SHP77 (cell line): Measurements from ENCODE around the gene OGFRL1.
A peak's percentile ranks its signal among the peaks of the same experiment; 100 is the strongest.
"Not testable (repeated sequence)": the region's sequence is repeated elsewhere in the genome, so short reads cannot be mapped to it uniquely, and the experiment has no call there.

Source experiments
- DNase-seq, 2 experiments: peaks; one replicate each; lab custom pipeline; 2025; lab: John Stamatoyannopoulos, UW

OGFRL1 gene

DNA sequence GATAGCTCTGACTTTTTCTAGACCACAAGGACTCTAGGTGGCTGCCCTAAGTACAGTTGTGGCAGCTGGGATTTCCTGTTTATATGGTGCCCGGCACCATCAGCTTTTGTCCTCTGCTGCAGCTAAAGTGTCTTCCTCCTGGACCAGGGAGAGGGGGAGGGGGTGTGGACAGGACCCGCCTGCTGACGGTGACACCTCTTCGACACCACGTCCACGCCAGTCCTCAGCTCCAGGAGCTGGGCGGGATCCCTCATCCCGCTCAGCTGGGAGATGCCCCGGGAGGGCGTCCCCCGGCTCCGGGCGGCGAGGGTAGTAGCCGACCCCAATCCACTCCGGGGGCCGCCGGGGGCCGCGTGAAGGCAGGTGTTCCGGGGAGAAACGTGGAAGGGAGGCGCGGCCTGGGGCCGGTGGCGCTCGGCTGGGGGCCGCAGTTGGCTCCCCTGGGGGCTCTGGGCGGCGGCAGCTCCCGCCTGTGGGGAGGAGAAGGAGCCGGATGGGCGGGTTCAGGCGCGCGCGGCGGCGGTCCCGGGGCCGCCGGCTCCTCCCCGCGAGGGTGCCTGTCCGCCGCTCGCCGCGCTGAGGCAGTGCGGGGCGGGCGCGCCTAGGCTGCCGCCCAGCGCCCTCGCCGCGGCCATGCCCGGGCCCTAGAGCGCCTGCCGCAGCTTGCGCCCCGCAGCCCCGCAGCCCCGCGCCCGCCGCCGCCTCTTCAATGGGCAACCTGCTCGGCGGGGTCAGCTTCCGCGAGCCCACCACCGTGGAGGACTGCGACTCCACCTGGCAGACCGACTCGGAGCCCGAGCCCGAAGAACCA lies at the start of gene OGFRL1:
Gene OGFRL1, plus strand, starts transcription at position 584 of the 811 bp plus-strand sequence. Its CDS starts 126 bp downstream, at position 710.
- peak; percentile 72 to 84 for DNase-seq

DNA sequence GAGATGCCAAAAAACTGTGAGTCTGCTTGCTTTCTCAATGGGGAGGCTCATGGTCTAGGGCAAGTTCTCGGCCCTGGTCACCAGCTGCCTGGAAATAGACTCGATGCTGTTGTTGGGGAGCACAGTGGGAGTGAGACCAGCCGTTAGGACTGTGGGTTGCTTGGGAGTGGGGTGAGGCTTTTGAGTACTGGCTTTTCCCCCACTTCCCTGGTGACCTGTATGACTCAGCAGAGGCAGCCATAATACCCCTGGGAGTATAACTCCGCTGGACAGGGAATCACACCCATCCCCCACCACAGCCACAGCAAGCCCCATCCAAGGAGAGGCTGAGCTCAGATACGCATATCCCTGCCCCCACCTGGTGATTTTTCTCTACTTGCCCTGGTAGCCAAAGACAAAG lies 48.9 kb upstream of the OGFRL1 start:
- DNase-seq = no peak

DNA sequence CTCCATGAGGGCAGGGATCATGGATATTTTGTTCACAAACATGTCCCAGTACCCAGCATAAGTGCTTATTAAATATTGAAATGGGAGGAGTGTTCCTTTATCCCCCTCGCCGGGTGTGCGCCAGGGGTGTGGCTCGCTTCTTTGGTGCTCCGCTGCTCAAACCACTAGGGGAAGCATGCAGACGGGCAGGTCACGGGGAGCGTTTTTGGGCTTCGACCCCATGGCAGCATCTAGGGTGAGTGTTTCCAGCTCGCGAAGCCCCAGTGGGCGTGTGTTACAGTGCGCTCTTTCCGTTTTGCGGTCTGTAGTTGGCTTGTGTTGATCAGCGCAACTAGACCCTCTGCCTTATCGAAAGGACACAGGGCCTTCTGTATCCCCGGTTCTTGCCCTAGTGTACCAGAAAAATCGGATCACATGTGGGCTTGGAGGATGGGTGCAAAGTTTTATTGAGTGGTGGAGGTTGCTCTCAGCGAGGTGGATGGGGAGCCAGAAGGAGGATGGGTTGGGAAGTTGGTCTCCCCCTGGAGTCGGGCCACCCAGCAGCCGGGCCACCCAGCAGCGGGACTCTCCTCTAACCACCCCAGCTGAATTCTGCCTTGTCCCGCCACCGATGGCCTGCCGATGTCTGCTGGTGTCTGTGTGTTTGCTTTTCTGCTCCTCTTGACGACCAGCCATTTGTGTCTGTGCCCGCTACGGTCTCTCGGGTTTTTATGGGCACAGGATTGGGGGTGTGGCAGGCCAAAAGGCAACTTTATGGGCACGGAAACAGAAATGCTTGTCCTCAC lies 43.2 kb upstream of the OGFRL1 start:
- no peak for DNase-seq

DNA sequence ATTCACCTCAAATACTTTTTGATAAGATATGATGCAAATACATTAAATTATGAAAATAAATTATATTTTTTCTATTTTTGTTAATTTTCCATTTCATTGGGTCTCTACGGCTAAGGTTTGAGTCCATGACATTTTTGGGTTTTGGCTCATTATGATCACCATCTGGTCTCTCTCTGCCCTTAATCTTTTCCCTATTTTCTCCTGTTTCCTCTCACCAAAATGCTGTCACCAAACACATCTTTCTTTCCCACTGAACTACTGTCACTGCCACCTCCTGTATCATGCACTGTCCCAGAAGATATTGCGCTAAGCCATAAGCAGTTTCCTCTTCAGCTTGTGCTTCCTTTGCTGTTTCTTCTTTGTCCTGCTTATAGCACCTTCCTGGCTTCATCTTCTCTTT lies 42.0 kb upstream of the OGFRL1 start:
- no peak for DNase-seq

DNA sequence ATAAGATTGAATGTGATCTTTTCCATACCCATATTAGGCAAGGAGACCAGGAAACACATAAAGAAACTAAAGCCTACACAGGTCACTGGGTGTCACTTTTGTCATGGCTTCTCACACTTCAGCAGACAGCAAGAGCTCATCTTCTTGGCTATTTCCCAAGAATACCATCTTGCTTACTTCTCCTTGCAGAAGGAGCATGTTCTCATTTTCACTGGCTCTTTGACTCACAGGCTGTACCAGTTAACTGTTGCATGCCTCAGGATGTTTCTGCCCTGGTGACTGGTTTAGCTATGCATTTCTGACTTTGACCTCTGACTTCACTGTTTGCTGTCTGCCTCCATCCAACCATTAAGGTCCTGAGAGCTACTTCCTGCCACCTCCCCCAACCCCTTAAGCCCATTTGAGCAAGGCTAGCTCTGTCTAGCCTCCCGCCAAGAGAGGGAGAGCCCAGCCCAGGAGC lies 40.3 kb upstream of the OGFRL1 start:
- no peak for DNase-seq

DNA sequence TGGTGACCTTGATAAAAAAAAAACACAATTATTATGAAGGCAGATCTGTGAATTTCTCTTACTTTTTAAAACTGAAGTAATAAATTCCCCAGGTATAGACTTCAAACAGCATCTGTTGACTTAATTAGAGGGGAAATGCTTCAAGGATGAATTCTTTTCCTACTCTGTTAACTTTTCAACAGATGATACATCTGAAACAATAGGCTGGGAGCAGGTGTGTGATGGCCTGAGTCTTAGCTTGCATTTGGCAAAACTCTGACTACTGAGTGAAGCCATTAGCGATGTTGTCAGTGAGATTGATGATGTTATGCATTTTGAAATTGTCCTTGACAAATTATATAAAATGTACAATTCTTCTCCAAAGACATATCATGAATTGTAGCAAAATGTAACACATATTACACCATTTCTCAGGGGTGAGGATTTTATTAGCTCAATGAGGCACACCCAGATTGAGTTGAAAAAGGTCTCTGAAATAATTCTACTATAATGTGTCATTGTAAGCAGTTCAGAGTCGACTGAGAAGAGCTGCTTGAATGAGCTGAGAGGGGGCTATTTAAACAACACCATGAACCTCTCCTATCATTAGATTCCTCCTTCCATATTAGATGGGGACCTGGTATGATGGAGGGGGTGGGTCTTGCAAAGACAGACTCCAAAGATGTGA lies 39.6 kb upstream of the OGFRL1 start:
- no peak for DNase-seq

DNA sequence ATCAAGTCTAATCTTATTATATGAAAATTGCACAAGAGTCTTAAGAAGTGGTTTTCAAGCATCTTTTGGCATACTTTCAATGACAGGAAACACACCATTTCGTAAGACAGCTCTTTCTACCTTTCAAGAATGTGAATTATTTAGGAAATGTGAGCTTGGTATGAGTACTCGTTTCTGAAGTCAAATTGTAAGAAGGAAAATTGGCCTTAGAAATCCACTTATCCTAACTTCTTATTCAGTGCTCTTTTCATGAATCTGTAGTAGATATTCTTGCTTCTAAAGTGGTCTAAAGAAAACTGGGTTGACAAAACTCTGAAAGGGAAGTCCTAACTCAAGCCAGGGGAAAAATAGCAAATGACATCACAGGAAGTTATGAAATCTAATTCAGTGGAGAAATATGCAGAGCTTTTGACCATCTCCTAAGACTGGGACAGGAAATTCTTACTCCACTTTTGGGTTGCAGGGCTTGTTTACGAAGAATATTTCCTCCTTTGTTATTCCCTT lies 38.5 kb upstream of the OGFRL1 start:
- DNase-seq = no peak

DNA sequence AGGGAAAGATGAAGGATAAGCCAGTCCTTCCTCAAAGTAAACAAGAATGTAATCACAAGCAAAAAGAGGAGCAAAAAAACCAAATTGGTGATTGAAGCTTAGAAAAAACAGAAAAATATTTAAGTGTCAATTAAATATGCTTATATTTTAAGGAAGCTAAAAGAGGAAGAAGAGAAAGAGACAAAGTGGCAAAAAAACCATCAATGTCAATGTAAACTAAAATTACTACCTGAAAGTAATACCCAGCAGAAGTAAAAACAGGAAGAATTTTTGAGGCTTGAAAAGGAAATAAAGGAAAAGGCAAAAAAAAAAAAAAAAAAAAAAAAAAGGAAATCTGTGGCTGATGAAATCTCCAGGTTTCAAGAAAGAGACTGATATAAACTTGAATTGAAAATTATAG lies 36.2 kb upstream of the OGFRL1 start:
- no peak for DNase-seq

DNA sequence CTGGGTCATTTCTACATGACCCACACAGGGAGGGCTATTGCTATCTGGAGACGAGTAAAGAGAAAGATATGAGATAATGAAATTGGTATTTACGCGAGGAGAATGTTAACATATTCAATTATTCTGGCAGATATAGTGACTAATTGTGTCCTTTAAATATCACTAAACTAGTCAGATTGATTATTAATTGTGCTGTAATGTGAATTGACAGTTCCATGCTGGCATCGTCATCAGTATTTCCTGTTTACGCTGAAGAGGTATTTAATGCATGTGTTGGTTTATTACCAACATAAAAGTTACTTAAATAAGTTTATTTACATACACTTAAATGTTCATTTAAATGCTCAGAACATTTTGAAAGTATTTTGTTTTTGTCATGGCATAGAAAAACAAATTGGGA lies 35.7 kb upstream of the OGFRL1 start:
- DNase-seq = no peak

DNA sequence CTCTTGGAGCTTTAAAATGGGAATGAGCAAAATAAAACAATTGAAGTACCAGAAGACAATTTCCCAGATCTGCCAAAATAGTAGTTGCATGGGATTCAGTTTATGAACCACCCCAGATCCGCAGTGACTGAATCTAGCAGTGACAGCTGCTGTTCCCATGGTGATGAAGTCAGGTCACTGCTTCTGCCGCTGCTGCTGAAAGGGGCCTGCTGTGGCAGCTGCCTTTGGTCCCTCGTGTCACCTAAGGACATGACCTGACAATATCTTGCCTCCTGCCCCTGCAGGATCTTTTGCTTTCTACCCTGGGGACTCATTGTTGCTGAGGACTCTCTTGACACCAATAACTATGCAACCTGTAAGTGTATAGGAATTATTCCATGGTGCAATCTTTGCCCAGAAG lies 34.3 kb upstream of the OGFRL1 start:
- peak; percentile 1 to 12 for DNase-seq

DNA sequence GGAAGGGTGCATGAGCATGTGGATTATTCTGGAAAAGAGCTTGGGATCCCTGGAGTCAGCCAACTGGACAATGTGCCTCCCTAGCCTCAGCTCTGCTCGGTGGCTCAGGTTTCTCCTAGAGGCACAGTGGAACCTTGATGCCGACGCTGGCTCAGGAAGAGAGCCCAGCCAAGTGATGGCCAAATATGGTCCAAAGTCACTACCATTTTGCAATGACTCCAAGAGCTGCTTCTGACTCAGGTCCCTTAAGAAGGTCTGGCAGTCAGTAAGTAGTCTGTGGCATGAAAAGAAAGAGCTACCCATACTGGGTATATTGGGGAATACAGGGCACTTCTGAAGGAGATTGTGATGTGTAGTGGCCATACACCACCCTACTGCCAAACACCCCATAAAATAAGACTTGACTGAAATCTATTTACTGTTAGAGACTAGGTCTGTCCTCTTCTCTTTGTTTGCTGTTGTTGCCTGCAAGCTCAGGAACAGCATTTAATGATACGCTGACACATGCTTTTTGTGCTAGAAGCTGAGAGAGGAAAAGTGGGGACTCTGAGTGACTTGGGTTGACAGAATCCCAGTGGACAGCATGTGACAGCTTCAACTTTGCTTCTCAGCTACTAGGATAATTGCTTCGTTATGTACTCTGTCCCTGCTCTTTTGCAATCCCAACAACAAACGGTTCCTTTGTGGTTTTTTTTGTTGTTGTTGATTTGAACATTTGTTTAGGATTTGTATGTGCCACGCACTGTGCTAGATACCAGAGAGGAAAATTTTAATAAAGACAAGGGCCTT lies 30.3 kb upstream of the OGFRL1 start:
- no peak for DNase-seq

DNA sequence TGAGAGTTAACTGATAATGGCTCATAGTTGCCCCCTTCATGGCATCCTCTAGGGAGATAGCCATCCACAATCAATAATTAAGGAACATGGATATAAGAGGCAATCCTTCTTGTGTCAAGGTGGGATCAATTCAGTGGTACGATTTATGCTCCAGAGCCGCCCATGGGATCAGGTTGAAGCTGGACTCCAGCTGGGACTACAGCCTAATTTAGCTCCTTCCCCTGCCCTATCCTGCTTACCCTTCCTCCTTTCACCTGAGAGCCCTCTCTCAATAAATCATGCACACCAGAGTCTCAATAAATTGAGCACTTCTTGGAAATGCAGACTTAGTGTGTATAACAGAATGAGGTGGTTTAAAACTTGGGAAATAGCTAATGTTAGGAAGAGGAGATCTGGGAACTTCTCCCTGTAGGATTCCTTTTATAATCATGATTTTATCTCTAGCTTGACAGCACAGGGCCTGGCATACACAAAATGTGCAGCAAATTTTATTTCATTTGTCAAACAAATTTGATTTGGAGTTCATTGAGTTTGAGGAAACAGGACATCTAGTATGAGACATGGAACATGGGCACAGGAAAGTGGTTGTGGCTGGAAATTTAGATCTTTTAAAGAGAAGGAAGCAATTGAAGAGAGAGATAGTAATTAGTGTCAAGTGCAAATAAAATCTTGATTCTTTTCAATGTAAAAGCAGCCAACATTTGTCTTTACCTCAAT lies 28.6 kb upstream of the OGFRL1 start:
- no peak for DNase-seq

DNA sequence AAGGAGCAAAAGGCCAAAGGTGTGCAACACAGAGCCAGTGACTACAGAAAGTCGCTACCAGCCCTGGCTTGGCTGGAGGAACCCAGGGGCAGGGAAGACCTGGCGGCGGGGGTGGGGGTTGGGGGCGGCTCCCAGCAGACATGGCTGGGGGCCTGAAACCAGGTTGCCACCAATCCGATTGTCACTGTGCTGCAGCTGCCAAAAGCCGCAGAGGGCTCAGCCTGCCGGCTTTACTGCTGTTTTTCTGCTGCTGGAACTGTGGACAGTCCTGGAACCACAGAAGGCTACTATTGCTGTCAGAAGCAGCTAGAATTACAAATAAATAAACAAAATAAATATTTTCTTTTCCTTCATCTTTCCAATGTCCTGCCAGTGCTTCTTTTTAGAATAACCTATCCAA lies 25.7 kb upstream of the OGFRL1 start:
- DNase-seq = no peak

DNA sequence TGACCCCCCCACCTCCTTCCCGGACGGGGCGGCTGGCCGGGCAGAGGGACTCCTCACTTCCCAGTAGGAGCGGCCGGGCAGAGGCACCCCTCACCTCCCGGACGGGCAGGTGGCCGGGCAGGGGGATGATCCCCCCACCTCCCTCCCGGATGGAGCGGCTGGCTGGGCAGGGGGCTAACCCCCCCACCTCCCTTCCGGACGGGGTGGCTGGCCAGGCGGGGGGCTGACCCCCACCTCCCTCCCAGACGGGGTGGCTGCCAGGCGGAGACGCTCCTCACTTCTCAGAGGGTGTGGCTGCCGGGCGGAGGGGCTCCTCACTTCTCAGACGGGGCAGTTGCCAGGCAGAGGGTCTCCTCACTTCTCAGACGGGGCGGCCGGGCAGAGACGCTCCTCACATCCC lies 22.2 kb upstream of the OGFRL1 start:
- not testable (repeated sequence) for DNase-seq

DNA sequence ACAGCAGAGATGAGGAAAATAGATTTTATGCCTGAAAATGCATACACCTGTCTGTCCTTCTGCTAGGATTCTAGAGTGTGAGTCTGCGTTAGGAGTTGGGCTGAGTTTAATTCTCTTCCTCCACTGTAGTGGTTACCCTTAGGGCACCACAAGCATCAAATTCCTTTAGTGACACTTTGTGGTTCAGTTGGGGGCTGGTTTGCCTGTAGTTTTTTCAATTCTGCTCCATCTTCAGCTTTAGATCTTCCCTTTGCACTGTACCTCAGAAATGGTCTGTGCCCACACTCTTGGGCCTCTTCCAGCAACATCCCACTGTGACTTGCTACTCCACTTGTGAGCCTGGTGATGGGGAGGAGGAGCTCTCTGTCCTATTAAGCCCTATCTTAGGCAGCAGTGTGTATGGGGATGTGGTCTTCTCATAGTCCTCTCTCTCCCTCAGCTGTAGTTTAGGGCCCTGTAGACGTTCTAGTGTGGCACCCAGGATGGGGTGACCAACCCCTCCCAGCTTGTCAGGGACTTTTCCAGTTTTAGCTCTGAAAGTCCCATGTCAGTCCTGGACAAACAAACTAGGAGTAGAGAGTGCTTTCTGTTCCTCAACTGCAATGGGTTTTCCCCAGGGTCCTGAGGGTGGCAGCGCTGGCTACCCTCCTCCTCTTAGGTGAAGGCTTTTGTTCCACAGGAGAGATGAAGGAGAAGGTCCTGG lies 19.7 kb upstream of the OGFRL1 start:
- no peak for DNase-seq

DNA sequence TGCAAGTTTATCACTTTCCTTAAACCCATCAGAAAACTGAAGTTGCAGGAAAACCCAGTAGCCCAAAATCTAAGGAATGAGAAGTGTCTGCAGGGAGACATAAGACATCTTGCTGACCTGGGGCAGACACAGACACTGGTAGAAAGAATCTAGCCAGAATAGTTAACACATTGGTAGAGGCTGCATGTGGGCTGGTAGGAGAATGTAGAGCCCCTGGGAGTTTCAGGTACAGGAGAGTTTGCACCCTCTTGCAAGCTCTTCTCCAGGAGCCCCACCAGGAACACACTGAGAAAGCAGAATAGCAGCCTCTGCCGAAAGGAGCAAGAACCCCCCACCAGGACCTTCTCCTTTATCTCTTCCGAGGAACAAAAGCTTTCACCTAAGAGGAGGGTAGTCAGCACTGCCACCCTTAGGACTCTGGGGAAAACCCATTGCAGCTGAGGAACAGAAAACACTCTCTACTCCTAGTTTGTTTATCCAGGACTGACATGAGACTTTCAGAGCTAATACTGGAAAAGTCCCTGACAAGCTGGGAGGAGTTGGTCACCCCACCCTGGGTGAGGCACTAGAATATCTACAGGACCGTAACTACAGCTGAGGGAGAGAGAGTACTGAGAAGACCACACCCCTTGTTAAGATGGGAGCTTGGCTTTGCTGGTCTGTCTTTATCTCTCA lies 10.5 kb upstream of the OGFRL1 start:
- no peak for DNase-seq

DNA sequence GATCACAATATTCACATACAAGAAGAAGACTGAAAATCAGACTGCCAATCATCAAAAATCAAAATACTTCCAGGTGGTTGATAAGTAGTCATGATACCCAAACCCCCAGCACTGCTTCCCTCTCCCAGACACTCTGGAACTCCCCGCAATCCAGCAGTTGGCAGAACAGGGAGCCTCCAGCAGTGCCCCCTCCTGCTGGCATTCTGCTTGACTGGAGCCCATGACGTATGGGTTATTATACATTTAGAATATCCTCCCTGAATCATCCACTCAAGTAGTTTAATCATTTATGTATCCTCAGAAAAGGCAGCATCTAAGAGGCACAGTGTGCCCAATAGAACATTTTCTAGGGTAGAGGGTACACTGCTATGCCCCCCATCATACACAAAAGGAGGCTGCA lies 9.3 kb upstream of the OGFRL1 start:
- no peak for DNase-seq

DNA sequence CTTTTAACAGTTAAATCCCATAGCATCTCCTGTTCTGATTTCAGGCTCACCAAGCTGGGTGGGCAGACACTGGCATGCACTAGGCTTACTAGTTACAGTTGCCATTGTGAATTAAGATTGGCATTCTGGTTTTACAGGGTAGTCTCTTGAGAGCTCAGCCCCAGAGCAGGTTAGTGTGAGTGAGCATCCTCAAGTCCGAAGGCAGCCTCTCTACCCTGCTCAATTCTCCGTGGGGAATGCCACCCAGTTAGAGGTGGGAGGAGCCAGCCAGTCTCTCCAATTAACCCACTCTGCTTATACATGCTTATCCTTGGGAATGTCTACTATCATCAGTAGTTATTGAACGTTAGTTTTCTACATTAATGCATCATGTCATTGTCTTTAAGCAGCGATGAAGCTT lies 8.9 kb upstream of the OGFRL1 start:
- no peak for DNase-seq

DNA sequence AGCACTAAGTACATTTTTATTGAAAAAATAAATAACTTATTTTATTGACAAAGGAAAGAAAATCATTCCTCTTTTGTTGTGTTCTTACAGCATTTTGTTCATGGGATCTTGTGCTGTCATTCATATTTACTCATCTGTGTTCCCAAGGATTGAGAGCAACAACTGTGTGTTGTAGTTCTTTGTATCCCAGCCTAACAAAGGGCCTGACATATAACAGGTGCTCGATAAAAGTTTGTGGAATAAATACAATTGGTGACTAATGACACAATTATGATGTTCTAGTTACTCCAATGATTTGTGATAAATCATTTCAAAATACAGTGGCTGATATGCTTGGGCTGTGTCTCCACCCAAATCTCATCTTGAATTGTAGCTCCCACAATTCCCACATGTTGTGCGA lies 7.9 kb upstream of the OGFRL1 start:
- no peak for DNase-seq

DNA sequence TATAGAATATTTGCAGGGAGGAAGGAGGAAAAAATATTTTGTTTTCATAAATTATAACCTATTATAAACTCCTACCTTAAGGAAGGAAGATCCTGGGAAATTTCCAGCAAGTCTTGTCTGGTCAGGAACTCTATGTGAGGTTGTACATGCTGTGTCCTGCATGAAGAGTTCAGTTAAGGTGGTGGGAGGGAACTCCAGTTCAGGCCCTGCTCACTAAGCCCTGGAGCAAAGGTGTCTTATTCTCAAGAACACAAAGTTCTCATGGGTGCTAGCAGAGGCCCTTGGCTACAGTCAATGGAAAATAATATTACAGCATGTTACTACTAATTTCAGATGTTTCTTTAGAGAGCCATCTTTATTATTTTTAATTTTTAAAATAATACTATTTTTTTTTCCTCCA lies 3.8 kb upstream of the OGFRL1 start:
- no peak for DNase-seq
